Colonic mucosa (tissue), 4 donors: ENCODE results near the gene OR51A4. TPM values are rescaled to one million over a fixed set of nuclear protein-coding genes. Genes with fewer than 3 reads are reported as not detected.

Experiments used
- DNase-seq: peaks from one replicate; pipeline ENCODE4 v3.0.0-alpha.2; 2020
- H3K27ac ChIP-seq: fragments of 200-600 bp; one replicate; pipeline ENCODE4 v1.8.0; 2021
- H3K27me3 ChIP-seq: fragments of 200-600 bp; one replicate; pipeline ENCODE4 v1.8.0; 2021
- H3K36me3 ChIP-seq: fragments of 200-600 bp; one replicate; pipeline ENCODE4 v1.8.0; 2021
- H3K4me1 ChIP-seq: fragments of 200-600 bp; one replicate; pipeline ENCODE4 v1.8.0; 2021; ENCODE audit warnings: mild to moderate bottlenecking
- H3K4me3 ChIP-seq: fragments of 200-600 bp; one replicate; pipeline ENCODE4 v1.8.0; 2021
- H3K9ac ChIP-seq, 2 donors: one replicate each; pipeline ENCODE4 v1.7.0; 2013; ENCODE audit warnings: control low read depth in 2 of 2, low read depth in 2 of 2, low read length in 2 of 2
- H3K9me3 ChIP-seq: fragments of 200-600 bp; one replicate; pipeline ENCODE4 v1.8.0; 2021
- intact Hi-C: fragments of 100-400 bp; cut with DNase I; formaldehyde crosslinking; loops from one replicate; pipeline ENCODE4 v1.14.1; 2022
- total RNA-seq, 2 donors: library from RNA; stranded (reverse); fragmentation: NEBNext Ultra II Directional in 1 of 2; extraction: Animal tissue kit (Norgen Biotek cat#: 25700) in 1 of 2; gene quantifications; one replicate each; pipeline ENCODE4 v1.2.1, GENCODE V29; 2021
- TF ChIP-seq, protein P1 (sequence below): fragments of 200-600 bp; IDR thresholded peaks from one replicate; pipeline ENCODE4 v1.8.0; 2022; ENCODE audit warnings: antibody characterized with exemption, mild to moderate bottlenecking
- donor health status: healthy.
- donor health status: DM: no; HTN: no; CAD: no.
- donor health status: DM: no; HTN: no; CAD: no.

The OR51A4 gene
- total RNA-seq, 2 donors from 2014 or later, result not detected

DNA sequence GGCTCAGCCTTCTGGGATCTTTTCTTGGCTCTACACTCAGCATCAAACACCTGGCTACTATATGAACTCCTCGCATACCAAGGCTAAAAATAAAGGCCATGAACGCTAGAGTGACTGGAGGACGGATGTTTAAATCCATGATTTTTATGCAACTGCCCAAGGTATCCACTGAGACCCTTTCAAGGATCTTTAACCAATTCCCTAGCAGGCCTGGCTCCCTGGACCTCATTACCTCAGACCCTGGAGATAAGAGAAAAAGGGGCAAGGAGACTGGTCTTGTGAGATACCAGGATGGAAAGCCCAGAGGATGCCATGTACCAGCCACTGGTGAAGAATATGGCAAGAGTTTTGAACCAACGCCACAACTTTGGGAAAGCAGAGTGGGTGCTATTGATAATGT is 28.2 kb downstream of the OR51A4 start, which contains the start of gene OR51G2:
OR51G2 (minus strand) TSS at position 101 of the 400 bp plus-strand sequence. CDS start 3,687 bp downstream, outside the sequence.
- Histone ChIP-seq H3K9ac (no peak within 1 kb of the TSS), H3K9me3 (no peaks in the 10 kb centered on the region), H3K27me3 (no peaks in the 10 kb centered on the region), H3K27ac (no peak within 1 kb of the TSS), H3K4me1 (no peaks in the 10 kb centered on the region), H3K36me3 (no peaks in the 10 kb centered on the region), H3K4me3 (no peak within 1 kb of the TSS)
- TF ChIP-seq, protein P1, sequence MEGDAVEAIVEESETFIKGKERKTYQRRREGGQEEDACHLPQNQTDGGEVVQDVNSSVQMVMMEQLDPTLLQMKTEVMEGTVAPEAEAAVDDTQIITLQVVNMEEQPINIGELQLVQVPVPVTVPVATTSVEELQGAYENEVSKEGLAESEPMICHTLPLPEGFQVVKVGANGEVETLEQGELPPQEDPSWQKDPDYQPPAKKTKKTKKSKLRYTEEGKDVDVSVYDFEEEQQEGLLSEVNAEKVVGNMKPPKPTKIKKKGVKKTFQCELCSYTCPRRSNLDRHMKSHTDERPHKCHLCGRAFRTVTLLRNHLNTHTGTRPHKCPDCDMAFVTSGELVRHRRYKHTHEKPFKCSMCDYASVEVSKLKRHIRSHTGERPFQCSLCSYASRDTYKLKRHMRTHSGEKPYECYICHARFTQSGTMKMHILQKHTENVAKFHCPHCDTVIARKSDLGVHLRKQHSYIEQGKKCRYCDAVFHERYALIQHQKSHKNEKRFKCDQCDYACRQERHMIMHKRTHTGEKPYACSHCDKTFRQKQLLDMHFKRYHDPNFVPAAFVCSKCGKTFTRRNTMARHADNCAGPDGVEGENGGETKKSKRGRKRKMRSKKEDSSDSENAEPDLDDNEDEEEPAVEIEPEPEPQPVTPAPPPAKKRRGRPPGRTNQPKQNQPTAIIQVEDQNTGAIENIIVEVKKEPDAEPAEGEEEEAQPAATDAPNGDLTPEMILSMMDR, result no peak
- intact Hi-C loops, result no loop called here
- DNase-seq, result no peak

DNA sequence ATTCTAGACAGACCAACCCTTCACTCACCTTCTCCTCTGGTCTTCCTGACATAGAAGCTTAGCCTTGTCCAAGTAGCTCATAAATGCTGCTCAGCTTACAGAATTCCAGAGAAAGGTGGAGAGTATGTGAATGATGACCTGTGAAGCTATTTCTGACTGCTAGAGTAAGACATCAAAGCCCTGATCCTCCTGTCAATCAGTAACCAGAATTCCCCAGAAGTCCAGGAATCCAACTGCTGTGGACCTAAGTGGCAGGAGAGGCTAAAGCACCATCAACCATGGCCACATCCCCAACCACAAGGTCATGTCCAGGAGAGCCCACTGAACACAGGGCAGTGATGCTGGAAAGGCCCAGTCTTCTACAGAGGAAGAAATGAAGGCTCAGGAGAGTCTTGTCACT is 30.8 kb downstream of the OR51A4 start:
- TF ChIP-seq, protein P1, result no peak
- H3K4me1 ChIP-seq, result no peaks in the 10 kb centered on the region
- no peak overlapping the region for H3K9ac ChIP-seq
- H3K9me3 ChIP-seq, result no peaks in the 10 kb centered on the region
- DNase-seq, result no peak
- H3K27me3 ChIP-seq, result no peaks in the 10 kb centered on the region
- intact Hi-C loops, result no loop called here
- no peak overlapping the region for H3K4me3 ChIP-seq
- no peak overlapping the region for H3K27ac ChIP-seq
- H3K36me3 ChIP-seq, result no peaks in the 10 kb centered on the region

DNA sequence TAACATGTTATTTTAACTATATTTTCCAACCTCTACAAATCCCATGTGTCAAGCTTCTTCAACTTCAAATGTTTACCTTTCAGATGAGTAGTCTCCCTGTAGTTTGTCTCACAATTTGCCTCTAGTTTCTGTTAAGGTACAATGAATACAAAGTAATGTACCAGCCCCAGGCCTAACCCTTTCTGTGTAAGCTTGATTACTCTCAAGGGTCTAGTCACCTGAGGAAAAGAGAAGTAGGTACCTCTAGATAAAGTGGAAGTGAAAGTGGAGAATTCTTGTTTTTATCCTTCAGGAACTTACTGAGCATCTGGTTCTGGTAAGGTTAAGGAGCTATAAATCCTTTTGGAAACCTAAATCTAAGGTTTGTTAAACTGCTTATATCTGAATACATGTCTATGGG is 43.9 kb downstream of the OR51A4 start, which contains the start of gene OR51A7:
OR51A7 (plus strand) TSS at position 300 of the 400 bp plus-strand sequence. CDS start 3,587 bp downstream, outside the sequence.
- H3K36me3 ChIP-seq, result no peaks in the 10 kb centered on the region
- H3K9ac ChIP-seq, result no peak within 1 kb of the TSS
- H3K4me1 ChIP-seq, result no peaks in the 10 kb centered on the region
- no peaks in the 10 kb centered on the region for H3K27me3 ChIP-seq
- no peaks in the 10 kb centered on the region for H3K9me3 ChIP-seq
- DNase-seq, result no peak
- intact Hi-C loops, result no loop called here
- TF ChIP-seq, protein P1, result no peak
- no peak within 1 kb of the TSS for H3K4me3 ChIP-seq
- no peak within 1 kb of the TSS for H3K27ac ChIP-seq

Other genes with a start within 250 kb of the OR51A4 start
- gene OR51E2, start 249.8 kb downstream of the OR51A4 start, total RNA-seq, result under 1 TPM; 0.30 to 0.74 TPM
- gene MMP26, start 242.8 kb downstream of the OR51A4 start, total RNA-seq, result not detected
- gene OR51F1, start 177.7 kb downstream of the OR51A4 start, total RNA-seq, result not detected
- gene OR52R1, start 143.2 kb downstream of the OR51A4 start, total RNA-seq, result not detected
- not detected for gene OR51F2, start 126.3 kb downstream of the OR51A4 start, total RNA-seq
- not detected for gene OR51S1, start 98.4 kb downstream of the OR51A4 start, total RNA-seq
- not detected for gene OR51T1, start 65.7 kb downstream of the OR51A4 start, total RNA-seq
- gene OR51A7, start 43.8 kb downstream of the OR51A4 start, total RNA-seq, result not detected
- gene OR51G2, start 28.3 kb downstream of the OR51A4 start, total RNA-seq, result not detected
- gene OR51G1, start 23.3 kb downstream of the OR51A4 start, total RNA-seq, result not detected
- not detected for gene OR51A2, start 8.1 kb upstream of the OR51A4 start, total RNA-seq
- gene OR51L1, start 47.2 kb upstream of the OR51A4 start, total RNA-seq, result not detected
- not detected for gene OR52J3, start 98.9 kb upstream of the OR51A4 start, total RNA-seq
- not detected for gene OR52E2, start 112.0 kb upstream of the OR51A4 start, total RNA-seq
- gene OR52E1, start 122.0 kb upstream of the OR51A4 start, total RNA-seq, result not detected
- not detected for gene OR52A5, start 190.8 kb upstream of the OR51A4 start, total RNA-seq
- gene OR52A1, start 207.2 kb upstream of the OR51A4 start, total RNA-seq, result not detected